NCI-H2227 (cell line): ENCODE data around the gene TMED10.
A peak's percentile ranks its signal among the peaks of the same experiment; 100 is the strongest.
"Not testable (repeated sequence)": the region's sequence is repeated elsewhere in the genome, so short reads cannot be mapped to it uniquely, and the experiment has no call there.

Experiments used
- DNase-seq: peaks from one replicate; lab custom pipeline; 2025; ENCODE audit not compliant: unreplicated experiment; lab: John Stamatoyannopoulos, UW

Gene TMED10

GRCh38 chr14:75127903-75128595, 48.4 kb downstream of the TMED10 start:
- DNase-seq = peak; percentile 15

- not testable (repeated sequence) for DNase-seq
These were observed 49.0 kb downstream of the TMED10 start for GRCh38 chr14:75127474-75127820.

GRCh38 chr14:75126679-75127473, 49.5 kb downstream of the TMED10 start, which contains the start of gene NEK9:
TSS of gene NEK9 (minus strand) at chr14:75127048. CDS start at chr14:75126921, 127 bp downstream.
- peak; percentile 88 for DNase-seq

- no peak for DNase-seq
These were observed 50.3 kb downstream of the TMED10 start for GRCh38 chr14:75126121-75126544.

- DNase-seq = no peak
These were observed 50.8 kb downstream of the TMED10 start for GRCh38 chr14:75125617-75126016.

GRCh38 chr14:75123991-75124390, 52.4 kb downstream of the TMED10 start:
- DNase-seq = peak; percentile 11

GRCh38 chr14:75121552-75121951, 54.9 kb downstream of the TMED10 start:
- DNase-seq = no peak

- DNase-seq = no peak
These were observed 55.7 kb downstream of the TMED10 start for GRCh38 chr14:75120541-75121291.

- DNase-seq = no peak
These were observed 57.4 kb downstream of the TMED10 start for GRCh38 chr14:75119056-75119455.

GRCh38 chr14:75113932-75114539, 62.4 kb downstream of the TMED10 start:
- no peak for DNase-seq

GRCh38 chr14:75109877-75110276, 66.5 kb downstream of the TMED10 start:
- peak; percentile 86 for DNase-seq

- DNase-seq = no peak
These were observed 69.2 kb downstream of the TMED10 start for GRCh38 chr14:75107186-75107585.

GRCh38 chr14:75101491-75101890, 74.9 kb downstream of the TMED10 start:
- DNase-seq = no peak

GRCh38 chr14:75098682-75099081, 77.7 kb downstream of the TMED10 start:
- no peak for DNase-seq

GRCh38 chr14:75098212-75098611, 78.2 kb downstream of the TMED10 start:
- DNase-seq = no peak

- no peak for DNase-seq
These were observed 79.5 kb downstream of the TMED10 start for GRCh38 chr14:75096959-75097358.

GRCh38 chr14:75095690-75096089, 80.7 kb downstream of the TMED10 start:
- no peak for DNase-seq

GRCh38 chr14:75094896-75095295, 81.5 kb downstream of the TMED10 start:
- DNase-seq = no peak

GRCh38 chr14:75092698-75093097, 83.7 kb downstream of the TMED10 start:
- no peak for DNase-seq

GRCh38 chr14:75091251-75091650, 85.2 kb downstream of the TMED10 start:
- no peak for DNase-seq

- DNase-seq = no peak
These were observed 86.1 kb downstream of the TMED10 start for GRCh38 chr14:75090353-75090752.
